Right ventricle myocardium superior (tissue), 1 donor: ENCODE data around the gene MAP3K7CL. TPM values are rescaled to one million over a fixed set of nuclear protein-coding genes. Genes with fewer than 3 reads are reported as not detected.
A peak's percentile ranks its signal among the peaks of the same experiment; 100 is the strongest.
"Not testable (repeated sequence)": the region's sequence is repeated elsewhere in the genome, so short reads cannot be mapped to it uniquely, and the experiment has no call there.

Source experiments
- ATAC-seq: fragments of 200-7000 bp; cut with Tn5 transposase; one replicate; pipeline ENCODE4 v1.9.1; 2020; ENCODE audit warnings: mild to moderate bottlenecking; ENCODE audit not compliant: poor library complexity
- DNase-seq: peaks from one replicate; pipeline ENCODE4 v3.0.0-alpha.2; 2020
- intact Hi-C: fragments of 100-400 bp; cut with DNase I; formaldehyde crosslinking; loops from one replicate; pipeline ENCODE4 v1.11.2; 2022
- total RNA-seq: library from RNA; stranded (reverse); fragmentation: NEBNext Ultra II Directional; extraction: Animal tissue kit (Norgen Biotek cat#: 25700); gene quantifications from one replicate; pipeline ENCODE4 v1.2.1, GENCODE V29; 2021
- donor health status: DM: no; HTN: yes; CAD: no; lungs with severe emphysema.

The MAP3K7CL gene
- total RNA-seq, 1 donor from 2014 or later = 1.1 TPM

GRCh38 chr21:29162825-29163224, 32.4 kb downstream of the MAP3K7CL start:
- intact Hi-C loops = loop anchor here (5.0 to 10.0 kb wide), 2 partner anchors 68 to 209 kb away; no protein-coding TSS in a partner anchor
- DNase-seq (peak; percentile 50), ATAC-seq (peak; percentile 64)

GRCh38 chr21:29163341-29164115, 33.1 kb downstream of the MAP3K7CL start:
- no peak for DNase-seq
- intact Hi-C loops = loop anchor here (5.0 to 10.0 kb wide), 2 partner anchors 69 to 209 kb away; no protein-coding TSS in a partner anchor
- ATAC-seq = peak; percentile 71

- DNase-seq (no peak), ATAC-seq (peak; percentile 80)
- intact Hi-C loops = loop anchor here (5.0 to 10.0 kb wide), 2 partner anchors 70 to 208 kb away; no protein-coding TSS in a partner anchor
These were observed 34.0 kb downstream of the MAP3K7CL start for GRCh38 chr21:29164323-29164942.

- intact Hi-C loops = loop anchor here (10.0 kb wide), 1 partner anchor 72 kb away; no protein-coding TSS in a partner anchor
- DNase-seq = no peak
- no peak for ATAC-seq
These were observed 35.9 kb downstream of the MAP3K7CL start for GRCh38 chr21:29166323-29166722.

- DNase-seq (no peak), ATAC-seq (peak; percentile 48)
These were observed 36.4 kb downstream of the MAP3K7CL start for GRCh38 chr21:29166853-29167252.

GRCh38 chr21:29167481-29167880, 37.0 kb downstream of the MAP3K7CL start:
- not testable (repeated sequence) for ATAC-seq, DNase-seq
- intact Hi-C loops = loop anchor here (10.0 kb wide), 1 partner anchor 73 kb away; no protein-coding TSS in a partner anchor

More at GRCh38 chr21:29166853-29167252, 36.4 kb downstream of the MAP3K7CL start:
- intact Hi-C loops = loop anchor here (10.0 kb wide), 1 partner anchor 72 kb away; no protein-coding TSS in a partner anchor

GRCh38 chr21:29168891-29169315, 38.5 kb downstream of the MAP3K7CL start:
- no peak for ATAC-seq
- no peak for DNase-seq
- intact Hi-C loops = loop anchor here (10.0 kb wide), 1 partner anchor 74 kb away; no protein-coding TSS in a partner anchor

- intact Hi-C loops = no loop called here
- DNase-seq = no peak
- ATAC-seq = no peak
These were observed 40.5 kb downstream of the MAP3K7CL start for GRCh38 chr21:29170944-29171343.

GRCh38 chr21:29172282-29172681, 41.8 kb downstream of the MAP3K7CL start:
- intact Hi-C loops = no loop called here
- ATAC-seq = no peak
- no peak for DNase-seq

- intact Hi-C loops = no loop called here
- ATAC-seq (no peak), DNase-seq (no peak)
These were observed 44.2 kb downstream of the MAP3K7CL start for GRCh38 chr21:29174607-29175013.

- intact Hi-C loops = no loop called here
- DNase-seq (no peak), ATAC-seq (peak; percentile 36)
These were observed 45.1 kb downstream of the MAP3K7CL start for GRCh38 chr21:29175408-29176134.

- DNase-seq (no peak), ATAC-seq (no peak)
- intact Hi-C loops = no loop called here
These were observed 46.2 kb downstream of the MAP3K7CL start for GRCh38 chr21:29176471-29177120.

- no peak for DNase-seq
- intact Hi-C loops = no loop called here
- no peak for ATAC-seq
These were observed 47.4 kb downstream of the MAP3K7CL start for GRCh38 chr21:29177800-29178199.

- no peak for ATAC-seq
- intact Hi-C loops = no loop called here
These were observed 48.5 kb downstream of the MAP3K7CL start for GRCh38 chr21:29178926-29179325.

GRCh38 chr21:29179503-29179902, 49.1 kb downstream of the MAP3K7CL start:
- intact Hi-C loops = no loop called here
- no peak for ATAC-seq
- no peak for DNase-seq

More at GRCh38 chr21:29178926-29179325, 48.5 kb downstream of the MAP3K7CL start:
- no peak for DNase-seq

- intact Hi-C loops = no loop called here
- ATAC-seq (peak; percentile 85), DNase-seq (no peak)
These were observed 51.5 kb downstream of the MAP3K7CL start for GRCh38 chr21:29181799-29182470.

GRCh38 chr21:29182691-29183092, 52.2 kb downstream of the MAP3K7CL start:
- intact Hi-C loops = no loop called here
- ATAC-seq (no peak), DNase-seq (no peak)

GRCh38 chr21:29184037-29184436, 53.6 kb downstream of the MAP3K7CL start:
- DNase-seq (no peak), ATAC-seq (peak; percentile 52)
- intact Hi-C loops = no loop called here
